ENCODE data around the gene COX7A2L.
A peak's percentile ranks its signal among the peaks of the same experiment; 100 is the strongest.
"Not testable (repeated sequence)": the region's sequence is repeated elsewhere in the genome, so short reads cannot be mapped to it uniquely, and the experiment has no call there.

The COX7A2L gene, protein sequence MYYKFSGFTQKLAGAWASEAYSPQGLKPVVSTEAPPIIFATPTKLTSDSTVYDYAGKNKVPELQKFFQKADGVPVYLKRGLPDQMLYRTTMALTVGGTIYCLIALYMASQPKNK

GRCh38 chr2:42360890-42361727, at the start of gene COX7A2L:
Gene COX7A2L (minus strand): TSS chr2:42361217. CDS start chr2:42361161, 56 bp downstream.
- peak; percentile 99 for DNase-seq

DNA sequence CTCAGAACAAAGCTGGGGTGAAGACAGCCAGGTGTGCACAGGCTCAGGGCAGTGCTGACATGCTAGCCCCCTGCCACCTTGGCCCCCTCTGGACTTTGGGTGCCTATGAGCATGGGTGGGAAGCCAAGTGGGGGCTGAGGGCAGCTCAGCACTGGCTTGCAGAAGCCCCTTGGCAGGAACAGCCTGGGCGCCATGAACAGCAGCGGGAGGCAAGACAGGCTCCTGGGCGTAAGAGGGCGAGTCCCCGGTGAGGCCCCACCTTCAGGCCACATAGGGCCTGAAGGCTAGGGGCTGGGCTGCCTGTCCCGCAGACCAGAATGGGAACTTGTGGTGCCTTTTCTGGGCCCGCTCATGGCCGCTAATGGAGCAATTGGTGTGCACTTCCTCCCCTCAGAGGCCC, 47.0 kb upstream of the COX7A2L start:
- DNase-seq = no peak

- DNase-seq = no peak
Measured at GRCh38 chr2:42407476-42407875, 46.5 kb upstream of the COX7A2L start.

GRCh38 chr2:42404676-42405075, 43.7 kb upstream of the COX7A2L start:
- DNase-seq = no peak

- no peak for DNase-seq
Measured at GRCh38 chr2:42401773-42402172, 40.8 kb upstream of the COX7A2L start.

GRCh38 chr2:42398052-42398451, 37.0 kb upstream of the COX7A2L start:
- not testable (repeated sequence) for DNase-seq

GRCh38 chr2:42393320-42393719, 32.3 kb upstream of the COX7A2L start:
- not testable (repeated sequence) for DNase-seq

GRCh38 chr2:42392191-42392590, 31.2 kb upstream of the COX7A2L start:
- DNase-seq = no peak

- no peak for DNase-seq
Measured at GRCh38 chr2:42390401-42390969, 29.5 kb upstream of the COX7A2L start.

DNA sequence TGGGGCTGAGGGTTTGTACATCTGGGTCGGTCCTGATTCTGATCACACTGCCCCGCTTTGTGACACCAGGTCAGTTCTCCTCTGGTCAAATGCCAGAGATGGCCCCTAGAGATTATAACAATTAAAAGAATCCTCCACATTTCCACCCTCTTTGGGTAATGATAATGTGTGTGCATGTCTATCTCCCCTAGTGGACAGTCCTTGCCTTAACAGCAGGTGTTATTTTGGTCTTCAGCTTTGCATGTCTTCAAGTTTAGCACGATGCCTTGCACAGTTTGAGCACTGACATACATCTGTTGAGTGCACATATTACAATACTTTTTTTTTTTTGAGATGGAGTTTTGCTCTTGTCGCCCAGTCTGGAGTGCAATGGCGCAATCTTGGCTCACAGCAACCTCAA, 25.7 kb upstream of the COX7A2L start:
- DNase-seq = no peak

DNA sequence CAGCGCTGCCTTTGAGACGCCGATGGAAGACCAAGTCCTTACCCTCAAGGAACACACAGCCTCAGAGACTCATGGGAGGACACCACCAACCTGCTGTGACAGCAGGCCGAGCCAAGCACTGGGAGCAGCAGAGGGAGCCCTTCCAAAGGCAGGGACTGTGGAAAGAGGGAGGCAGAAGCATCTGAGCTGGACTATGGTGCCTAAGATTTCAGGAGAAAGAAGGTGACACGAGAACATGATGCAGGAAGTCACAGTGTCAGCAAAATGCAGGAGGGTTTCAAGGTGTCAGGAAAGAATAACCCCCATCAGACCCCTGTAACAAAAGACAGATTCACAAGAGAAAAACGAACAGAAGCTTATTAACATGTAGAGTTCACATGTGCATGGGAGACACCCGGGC, 24.2 kb upstream of the COX7A2L start:
- no peak for DNase-seq

- DNase-seq = no peak
Measured at GRCh38 chr2:42383855-42384530, 23.0 kb upstream of the COX7A2L start.

DNA sequence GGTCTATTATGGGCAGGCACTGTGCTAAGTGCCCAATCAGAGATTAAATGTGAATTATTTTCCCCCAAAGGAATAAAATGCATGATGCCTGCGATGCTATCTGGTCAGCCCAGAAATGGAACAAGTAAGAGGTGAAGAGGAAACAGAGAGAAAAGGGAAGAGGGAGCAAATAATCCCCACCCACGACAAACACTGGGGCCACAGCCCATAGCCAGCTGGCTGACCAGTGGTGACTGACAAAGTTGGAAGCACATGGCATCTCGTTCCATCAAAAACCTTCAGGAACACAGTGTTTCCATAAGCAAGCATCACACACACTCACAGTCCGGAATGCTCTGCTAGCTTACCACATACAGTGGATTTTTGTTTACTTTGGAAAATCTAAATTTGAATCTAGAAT, 21.1 kb upstream of the COX7A2L start:
- no peak for DNase-seq

GRCh38 chr2:42380026-42380425, 19.0 kb upstream of the COX7A2L start:
- not testable (repeated sequence) for DNase-seq

- no peak for DNase-seq
Measured at GRCh38 chr2:42378415-42378814, 17.4 kb upstream of the COX7A2L start.

DNA sequence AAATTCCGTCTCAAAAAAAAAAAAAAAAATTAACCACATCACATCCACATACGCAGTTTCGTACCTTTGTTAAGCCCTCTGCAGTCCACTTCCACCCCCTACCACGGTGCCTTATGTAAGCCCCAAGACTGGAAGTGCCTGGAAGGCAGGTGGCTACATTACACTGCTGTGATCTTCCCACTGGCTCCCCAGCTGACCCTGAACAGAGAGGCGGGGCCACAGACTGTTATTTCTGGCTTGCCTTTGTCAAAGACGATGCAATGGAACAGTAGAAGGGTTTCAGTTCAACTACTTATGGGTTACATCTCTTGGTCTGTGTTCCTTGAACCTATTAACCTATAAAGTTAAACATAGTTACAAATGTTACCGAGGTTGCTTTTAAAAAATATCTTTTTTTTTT, 15.7 kb upstream of the COX7A2L start:
- DNase-seq = no peak

GRCh38 chr2:42372474-42373200, 11.6 kb upstream of the COX7A2L start:
- no peak for DNase-seq

DNA sequence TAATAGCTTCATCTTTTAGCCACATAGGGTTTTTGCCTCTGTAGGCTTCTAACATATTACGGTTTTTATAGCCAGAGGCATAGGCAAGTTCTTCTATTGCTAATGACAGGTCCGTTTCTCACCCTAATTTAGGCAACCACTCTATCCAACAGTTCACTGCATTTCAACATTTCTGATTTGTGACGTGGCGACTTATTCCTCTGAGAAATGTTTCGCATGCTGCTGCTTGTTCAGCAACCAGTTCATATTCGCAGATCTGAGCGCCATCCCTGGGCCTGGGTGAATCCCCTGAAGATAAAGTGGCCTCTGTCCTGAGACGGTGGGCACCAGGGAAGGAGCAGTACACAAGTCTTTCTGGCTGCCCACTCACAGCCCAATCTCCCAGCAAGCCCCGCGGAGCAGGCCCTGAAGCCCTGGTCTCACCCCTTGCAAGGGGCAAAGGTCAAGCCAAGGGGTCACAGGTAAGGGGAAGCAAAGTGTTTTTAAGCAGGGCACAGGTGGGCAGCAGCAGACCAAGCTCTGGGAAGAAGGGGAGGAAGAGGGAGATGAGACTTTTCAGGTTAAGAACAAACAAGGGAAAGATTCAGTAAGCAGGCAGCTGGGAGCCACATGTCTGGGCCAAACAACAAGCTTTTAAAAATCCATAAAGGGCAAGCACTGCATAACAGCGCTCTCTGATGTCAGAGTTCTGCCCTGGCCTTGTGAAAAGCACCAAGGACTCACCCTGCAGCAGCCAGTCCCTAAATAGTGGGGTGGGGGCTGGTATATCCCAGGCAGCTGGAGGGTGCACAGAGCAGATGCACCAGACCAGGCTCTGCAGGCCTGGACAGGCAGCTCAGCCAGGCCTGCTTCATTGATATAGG, 10.8 kb upstream of the COX7A2L start:
- DNase-seq = peak; percentile 94

- no peak for DNase-seq
Measured at GRCh38 chr2:42369532-42370229, 8.7 kb upstream of the COX7A2L start.

GRCh38 chr2:42368817-42369531, 8.0 kb upstream of the COX7A2L start:
- no peak for DNase-seq

GRCh38 chr2:42367835-42368234, 6.8 kb upstream of the COX7A2L start:
- peak; percentile 43 for DNase-seq

Data from NCI-H2171 treated with DMSO at 0.1 percent for 48 hours (cell line).